Progenitor cell of endocrine pancreas (in vitro differentiated cells): ENCODE measurements around the gene EQTN. TPM values are rescaled to one million over a fixed set of nuclear protein-coding genes. Genes with fewer than 3 reads are reported as not detected.

Experiments used
- DNase-seq: peaks from one replicate; pipeline ENCODE4 v3.0.0; 2021; ENCODE audit warnings: low spot score; ENCODE audit not compliant: unreplicated experiment
- H3K27ac Mint-ChIP-seq: 2 replicates; pipeline ENCODE4 v1.8.0; 2021; ENCODE audit warnings: mild to moderate bottlenecking, moderate library complexity, mixed read lengths
- H3K27me3 Mint-ChIP-seq: 2 replicates; pipeline ENCODE4 v1.8.0; 2021; ENCODE audit warnings: mixed read lengths
- H3K36me3 Mint-ChIP-seq: 2 replicates; pipeline ENCODE4 v1.8.0; 2022; ENCODE audit warnings: mixed read lengths; ENCODE audit not compliant: insufficient read depth
- H3K4me1 Mint-ChIP-seq: 2 replicates; pipeline ENCODE4 v1.8.0; 2021; ENCODE audit warnings: low read depth, mixed read lengths
- H3K4me3 Mint-ChIP-seq: 2 replicates; pipeline ENCODE4 v1.8.0; 2021; ENCODE audit warnings: low read depth, mild to moderate bottlenecking, moderate library complexity, mixed read lengths
- H3K9me3 Mint-ChIP-seq: 2 replicates; pipeline ENCODE4 v1.8.0; 2021; ENCODE audit warnings: low read depth, mixed read lengths
- CTCF ChIP-seq: fragments of 200-600 bp; sonication (generic); IDR thresholded peaks from one replicate; pipeline ENCODE4 v1.5.0; 2021; ENCODE audit warnings: antibody characterized with exemption, mild to moderate bottlenecking; ENCODE audit not compliant: unreplicated experiment
- total RNA-seq: library from RNA; stranded (reverse); gene quantifications from 2 replicates; pipeline ENCODE4 v1.2.1, GENCODE V29; 2021

The EQTN gene
- total RNA-seq, 1 donor from 2014 or later: 1.1 TPM

- H3K36me3 Mint-ChIP-seq: no peaks in the 10 kb centered on the region
- no peaks in the 10 kb centered on the region for H3K9me3 Mint-ChIP-seq
- peaks cover 10% of the 10 kb centered on the region for H3K4me1 Mint-ChIP-seq
- no peak for DNase-seq
- TF ChIP-seq CTCF: no peak
- H3K27ac Mint-ChIP-seq: no peak overlapping the region
- no peaks in the 10 kb centered on the region for H3K27me3 Mint-ChIP-seq
- H3K4me3 Mint-ChIP-seq: no peak overlapping the region
Measured at GRCh38 chr9:27336126-27336525, 39.2 kb upstream of the EQTN start.

- Mint-ChIP-seq H3K36me3 (no peaks in the 10 kb centered on the region), H3K4me1 (peaks cover 8% of the 10 kb centered on the region), H3K27ac (no peak overlapping the region), H3K4me3 (no peak overlapping the region), H3K27me3 (no peaks in the 10 kb centered on the region), H3K9me3 (no peaks in the 10 kb centered on the region)
- DNase-seq: no peak
- TF ChIP-seq CTCF: no peak
Measured at GRCh38 chr9:27335075-27335474, 38.1 kb upstream of the EQTN start.

GRCh38 chr9:27333241-27334052, 36.5 kb upstream of the EQTN start:
- peaks cover 8% of the 10 kb centered on the region for H3K4me1 Mint-ChIP-seq
- no peaks in the 10 kb centered on the region for H3K9me3 Mint-ChIP-seq
- H3K36me3 Mint-ChIP-seq: peaks cover 3% of the 10 kb centered on the region
- no peaks in the 10 kb centered on the region for H3K27me3 Mint-ChIP-seq
- TF ChIP-seq CTCF: peak; percentile 87
- H3K4me3 Mint-ChIP-seq: no peak overlapping the region
- peak; percentile 49 for DNase-seq
- H3K27ac Mint-ChIP-seq: peak overlapping the region; percentile 69

- TF ChIP-seq CTCF: no peak
- Mint-ChIP-seq H3K27me3 (no peaks in the 10 kb centered on the region), H3K9me3 (no peaks in the 10 kb centered on the region), H3K4me1 (peaks cover 6% of the 10 kb centered on the region), H3K36me3 (peaks cover 12% of the 10 kb centered on the region), H3K27ac (no peak overlapping the region), H3K4me3 (no peak overlapping the region)
- DNase-seq: no peak
Measured at GRCh38 chr9:27331393-27331792, 34.4 kb upstream of the EQTN start.

- Mint-ChIP-seq H3K27me3 (no peaks in the 10 kb centered on the region), H3K4me1 (peaks cover 6% of the 10 kb centered on the region), H3K27ac (no peak overlapping the region), H3K4me3 (no peak overlapping the region), H3K9me3 (peaks cover 7% of the 10 kb centered on the region), H3K36me3 (peaks cover 24% of the 10 kb centered on the region)
- no peak for DNase-seq
- TF ChIP-seq CTCF: no peak
Measured at GRCh38 chr9:27329291-27329690, 32.3 kb upstream of the EQTN start.
